ENCODE measurements around the gene XPC.

The XPC gene

DNA sequence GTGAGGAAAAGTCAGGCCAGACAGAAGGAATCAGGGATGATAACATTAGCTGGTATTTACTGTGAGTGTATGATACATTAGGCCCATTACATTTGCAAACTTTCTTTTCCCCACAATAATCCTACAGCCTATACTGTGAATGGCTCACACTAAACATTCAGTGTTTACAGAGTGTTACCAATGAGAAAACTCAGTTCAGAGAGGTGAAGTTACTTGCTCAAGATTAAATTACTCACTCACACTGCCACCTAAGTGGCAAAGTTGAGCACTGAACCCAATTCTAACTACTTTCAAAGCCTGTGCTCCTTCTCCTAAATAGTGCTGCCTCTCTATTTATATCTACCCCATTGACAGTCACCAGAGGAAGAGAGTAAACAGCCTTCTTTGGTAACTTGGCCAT lies 8.5 kb downstream of the XPC start:
- no peak for DNase-seq

DNA sequence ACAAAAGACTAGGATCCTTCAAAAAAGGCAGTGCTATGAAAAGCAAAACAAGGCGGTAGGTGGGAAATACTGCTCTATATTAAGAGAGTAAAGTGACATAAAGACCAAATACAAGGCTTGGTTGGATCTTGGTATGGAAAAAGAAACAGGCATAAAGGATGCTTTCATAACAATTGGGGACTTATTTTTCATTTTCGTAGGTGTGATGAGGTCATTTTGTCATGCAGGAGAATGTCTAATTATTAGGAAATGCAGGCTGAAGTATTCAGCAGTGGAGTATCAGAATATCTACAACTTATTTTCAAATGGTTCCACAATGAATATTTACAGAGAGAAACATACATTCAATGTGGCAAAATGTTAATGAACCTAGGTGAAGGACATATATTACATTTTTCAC lies 9.0 kb downstream of the XPC start:
- no peak for DNase-seq

DNA sequence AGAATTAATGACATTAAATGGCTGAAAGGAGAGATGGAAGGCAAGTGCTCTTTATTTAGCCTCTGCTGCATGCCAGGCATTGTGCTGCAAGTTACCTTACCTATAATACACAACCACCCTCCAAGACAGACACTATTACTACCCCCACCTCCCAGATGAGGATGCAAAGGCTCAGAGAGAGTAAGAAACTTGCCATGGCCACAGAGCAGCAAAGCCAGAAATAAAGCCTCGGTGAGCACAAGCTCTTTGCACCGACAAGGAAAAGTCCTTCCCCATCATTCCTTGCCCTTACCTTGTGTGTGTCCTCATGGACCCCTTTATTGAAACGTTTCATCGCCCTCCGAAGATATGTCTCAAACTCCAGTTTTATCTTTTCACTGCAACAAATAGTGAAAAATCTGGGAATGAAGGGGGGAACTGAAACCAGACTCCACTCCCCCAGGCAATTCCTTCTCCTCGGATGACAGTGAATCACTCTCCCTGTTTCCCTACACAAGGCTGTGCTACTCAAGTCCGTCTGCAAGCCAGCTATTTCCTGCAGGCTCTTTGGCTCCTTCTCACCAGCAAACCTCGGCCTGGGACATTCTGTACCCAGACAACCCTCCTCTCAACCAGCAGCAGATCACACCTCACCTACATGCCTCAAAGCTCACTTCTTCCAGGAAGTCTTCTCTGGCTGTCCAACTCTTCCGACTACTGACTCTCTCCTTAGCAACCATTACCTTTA lies 11.4 kb downstream of the XPC start:
- DNase-seq, result no peak

- no peak for DNase-seq
These were observed 16.2 kb downstream of the XPC start for GRCh38 chr3:14162178-14162577.

DNA sequence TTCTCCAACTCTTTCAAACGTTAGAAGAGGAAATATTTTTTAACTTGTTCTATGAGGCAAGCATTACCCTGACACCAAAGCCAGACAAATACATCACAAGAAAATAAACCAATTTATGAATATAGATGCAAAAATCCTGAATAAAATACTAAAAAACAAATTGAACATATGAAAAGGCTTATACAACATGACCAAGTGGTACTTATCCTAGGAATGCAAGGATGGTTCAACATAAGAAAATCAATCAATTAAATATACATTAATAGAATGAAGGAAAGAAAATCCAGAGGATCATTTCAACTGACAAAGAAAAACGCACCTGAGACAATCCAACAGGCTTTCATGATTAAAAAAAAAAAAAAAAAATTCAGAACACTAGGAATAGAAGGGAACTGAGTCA lies 17.1 kb downstream of the XPC start:
- no peak for DNase-seq

DNA sequence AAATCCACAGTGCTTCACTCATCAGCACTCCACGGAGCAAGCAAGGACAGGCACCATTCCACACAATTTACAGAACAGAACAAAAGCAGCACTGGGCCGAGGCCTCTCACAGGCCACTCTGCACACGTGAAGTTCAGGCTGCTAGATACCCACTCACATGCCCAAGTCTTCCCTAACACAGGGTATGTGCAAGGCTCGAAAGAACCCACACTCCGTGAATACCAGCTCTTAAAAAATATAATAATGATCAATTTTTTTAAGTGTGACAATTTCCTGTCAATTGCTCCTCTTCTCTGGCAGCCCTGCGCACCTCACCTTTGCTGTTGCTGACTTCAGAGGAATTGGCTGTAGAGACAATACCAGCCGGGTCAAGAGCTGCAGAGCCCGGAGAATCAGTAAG lies 19.0 kb downstream of the XPC start:
- no peak for DNase-seq

DNA sequence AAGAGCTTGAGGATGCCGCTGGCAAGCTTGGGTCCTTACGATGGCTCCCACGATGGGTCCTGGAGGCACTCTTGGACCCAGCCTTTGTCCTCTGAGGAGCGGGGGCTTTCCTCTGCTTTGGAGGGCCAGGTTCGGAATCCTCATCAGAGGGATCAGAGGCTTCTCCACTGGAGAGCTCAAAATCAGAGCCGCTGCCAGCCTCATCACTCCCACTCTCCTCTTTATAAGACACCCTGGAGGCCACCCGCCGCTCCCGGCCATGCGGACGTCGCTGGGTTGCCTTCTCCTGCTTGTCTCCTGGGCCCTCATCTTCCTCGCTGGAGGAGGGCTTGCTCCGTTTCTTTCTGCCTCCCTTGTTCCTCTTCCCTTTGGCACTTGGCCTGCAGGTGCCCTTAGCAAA lies 20.0 kb downstream of the XPC start:
- DNase-seq, result no peak

GRCh38 chr3:14157951-14158350 lies 20.4 kb downstream of the XPC start:
- DNase-seq, result no peak

GRCh38 chr3:14156843-14157561 lies 21.4 kb downstream of the XPC start:
- no peak for DNase-seq

DNA sequence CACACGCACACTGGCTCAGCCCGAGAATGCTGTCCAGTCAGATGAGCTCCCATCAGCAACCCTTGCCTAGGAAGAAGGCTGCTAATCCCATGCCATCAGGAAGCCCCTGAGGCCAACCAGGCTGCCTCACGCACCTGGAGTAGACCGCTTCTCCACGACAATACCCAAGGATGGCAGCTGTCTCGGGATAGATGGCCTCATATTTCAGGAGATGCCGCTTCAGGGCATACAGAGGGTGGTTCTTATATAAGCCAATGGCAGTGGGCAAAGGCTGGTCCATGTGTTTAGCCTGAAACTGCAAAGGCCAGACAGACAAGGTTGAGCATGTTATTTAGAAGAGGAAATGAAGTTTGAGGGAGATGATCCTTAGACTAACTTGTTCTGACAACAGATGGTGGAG lies 22.2 kb downstream of the XPC start:
- DNase-seq, result no peak

DNA sequence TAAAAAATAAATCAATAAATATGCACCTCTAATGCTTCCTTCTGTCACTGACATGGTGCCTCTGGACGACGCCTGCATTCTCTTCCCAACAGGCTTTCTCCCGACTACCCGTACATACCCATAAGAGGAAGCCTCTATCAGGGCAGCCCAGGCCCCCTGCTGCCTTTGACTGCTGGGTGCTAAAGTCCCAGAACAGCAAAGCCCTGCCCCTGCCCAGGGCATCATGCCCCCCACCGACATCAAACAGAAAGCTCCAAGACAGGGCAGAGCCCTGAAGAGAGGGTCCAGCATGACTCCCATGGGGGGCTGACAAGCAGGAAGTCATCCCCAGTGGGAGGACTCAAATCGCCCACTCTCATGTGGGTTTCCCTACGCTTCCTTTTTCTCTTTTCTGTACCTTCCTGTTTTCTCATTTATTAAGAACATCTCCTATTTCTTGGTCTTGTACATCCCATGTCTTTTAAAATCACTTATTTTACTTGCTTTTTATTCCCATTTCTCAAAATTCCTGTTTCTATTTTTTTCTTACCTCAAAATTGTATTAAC lies 23.4 kb downstream of the XPC start:
- DNase-seq, result no peak

- no peak for DNase-seq
These were observed 24.1 kb downstream of the XPC start for GRCh38 chr3:14154276-14154675.

GRCh38 chr3:14153663-14154062 lies 24.7 kb downstream of the XPC start:
- DNase-seq, result no peak

DNA sequence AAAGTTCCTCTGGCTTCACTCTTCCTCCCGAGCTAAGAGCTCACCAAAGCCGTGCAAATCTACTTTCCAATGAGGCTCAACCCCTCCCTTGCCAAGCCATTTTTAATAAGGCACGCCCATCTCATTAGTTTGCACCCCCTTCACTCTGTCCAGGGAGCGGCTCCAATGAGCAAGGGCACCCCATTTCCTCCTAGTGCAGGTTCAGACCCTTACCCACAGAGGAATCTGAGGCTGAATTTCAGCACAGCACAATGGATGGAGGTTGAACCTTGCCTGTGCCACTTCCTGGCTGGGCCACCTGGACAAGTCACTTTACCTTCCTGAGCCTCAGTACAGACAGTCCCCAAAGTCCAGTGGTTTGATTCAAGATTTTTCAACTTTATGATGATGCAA lies 25.4 kb downstream of the XPC start:
- DNase-seq, result no peak

GRCh38 chr3:14152233-14152962 lies 26.0 kb downstream of the XPC start:
- peak; percentile 41 for DNase-seq

DNA sequence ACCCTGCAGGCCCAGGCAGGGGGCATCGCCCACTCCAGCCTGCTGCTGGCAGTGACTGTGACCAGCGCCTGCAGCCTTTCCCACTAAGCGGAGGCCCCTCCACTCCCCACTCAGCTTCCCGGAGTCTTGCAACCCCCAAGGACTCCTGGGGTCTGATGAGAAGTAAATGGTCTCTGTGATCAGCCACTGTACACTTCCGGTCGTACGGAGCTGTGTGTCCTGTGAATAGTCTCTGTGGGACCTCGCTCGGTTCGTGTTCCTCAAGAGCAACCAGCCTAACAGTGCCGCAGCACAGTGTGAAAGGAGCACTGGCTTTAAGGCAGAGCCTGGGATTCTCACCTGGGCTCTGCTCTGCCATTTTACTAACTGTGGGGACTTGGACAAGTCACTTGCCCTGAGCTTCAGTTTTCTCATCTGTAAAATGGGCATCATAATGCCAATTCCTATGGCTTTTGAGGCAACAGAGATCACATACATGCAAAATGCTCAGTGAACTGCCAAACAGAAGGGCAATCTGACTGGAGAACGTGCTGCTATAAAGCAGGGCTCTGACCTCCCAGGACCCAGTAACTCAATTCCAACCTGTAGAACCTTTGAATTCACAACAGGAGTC lies 26.8 kb downstream of the XPC start:
- no peak for DNase-seq

DNA sequence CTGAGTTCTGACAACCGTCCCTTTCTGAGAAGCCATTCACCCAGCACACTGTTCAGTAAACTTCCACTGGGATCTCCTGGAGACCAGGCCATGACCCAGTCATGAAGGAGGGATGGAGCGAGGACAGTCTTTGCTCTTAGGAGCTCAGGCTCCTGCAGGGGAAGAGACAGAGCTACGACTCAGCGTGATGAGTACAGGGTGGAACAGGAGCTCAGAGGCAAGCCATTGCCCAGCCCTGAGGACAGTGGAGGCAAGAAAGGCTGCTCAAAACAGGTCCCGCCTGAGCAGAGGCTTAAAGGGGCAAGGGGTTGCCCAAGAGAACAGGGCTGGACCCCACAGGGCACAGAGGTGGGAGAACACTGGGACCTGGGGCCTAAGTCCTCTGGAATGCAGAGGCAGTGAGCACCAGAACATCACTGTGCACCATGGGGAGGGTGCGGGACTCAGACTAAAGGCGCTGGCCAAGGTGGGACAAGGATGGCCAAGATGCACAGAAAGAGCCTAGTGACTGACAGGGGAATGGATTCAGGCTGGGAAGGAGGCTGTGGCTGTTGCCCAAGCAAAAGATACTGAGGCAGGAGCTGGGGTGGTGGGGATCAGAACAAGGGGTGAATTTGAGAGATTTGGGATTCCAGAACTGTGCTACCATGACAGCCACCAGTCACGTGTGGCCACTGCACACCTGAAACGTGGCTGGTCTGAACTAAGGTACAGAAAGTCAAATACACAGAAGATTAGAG lies 27.7 kb downstream of the XPC start:
- DNase-seq, result no peak

DNA sequence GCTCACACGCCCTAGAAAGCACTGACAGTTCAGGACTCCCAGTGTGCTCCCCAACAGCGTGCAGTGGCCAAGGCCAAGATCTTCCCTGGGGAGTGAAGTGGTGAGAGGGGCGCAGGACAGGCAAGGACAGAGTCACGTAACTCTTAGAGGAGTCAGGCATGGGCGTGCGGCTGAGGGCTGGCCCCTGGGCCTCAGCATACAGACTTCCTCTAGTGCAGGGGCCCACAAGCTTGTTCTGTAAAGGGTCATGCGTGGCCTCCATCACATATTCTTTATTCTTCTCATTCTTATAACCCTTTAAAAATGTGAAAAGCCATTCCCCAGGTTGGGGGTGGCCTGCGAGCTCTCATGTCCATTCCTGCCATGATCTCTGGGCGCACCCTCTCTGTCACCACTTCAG lies 28.3 kb downstream of the XPC start:
- DNase-seq, result no peak

- no peak for DNase-seq
These were observed 30.1 kb downstream of the XPC start for GRCh38 chr3:14148041-14148985.

GRCh38 chr3:14147617-14148016 lies 30.8 kb downstream of the XPC start:
- DNase-seq, result no peak

DNA sequence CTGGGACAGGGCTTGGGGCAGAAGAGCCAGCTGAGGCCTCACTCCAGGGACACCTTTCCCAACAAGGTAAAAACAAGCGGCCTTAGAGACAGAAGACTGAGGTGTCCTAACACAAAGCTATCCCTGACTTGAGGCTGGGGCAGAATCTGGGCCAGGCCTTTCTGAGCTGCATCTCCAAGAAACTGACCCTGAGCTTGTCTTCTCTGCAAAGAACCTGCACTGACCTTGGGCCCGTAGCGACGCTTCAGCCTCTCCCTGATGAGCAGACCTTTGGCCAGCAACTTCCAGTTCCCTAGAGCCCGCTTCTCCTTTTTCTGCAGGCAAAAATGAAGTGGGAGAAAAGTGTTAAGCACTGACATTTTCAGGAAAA lies 31.4 kb downstream of the XPC start:
- DNase-seq, result no peak

Measured in CD4-positive, alpha-beta T cell treated with Interleukin-17A for 1 hour (primary cell).